HG02623 (cell line): ENCODE results near the gene PFN3.

Source experiments
- ATAC-seq: cut with Tn5 transposase; IDR thresholded peaks from one replicate; pipeline ENCODE4 v1.9.1; 2021; ENCODE audit warnings: moderate library complexity; ENCODE audit not compliant: unreplicated experiment

PFN3 gene

GRCh38 chr5:177399997-177400868 lies at the start of gene PFN3:
Gene PFN3 (minus strand): TSS chr5:177400661. CDS start chr5:177400576, 85 bp downstream.
- no peak for ATAC-seq

GRCh38 chr5:177449140-177450061 lies 48.9 kb upstream of the PFN3 start:
- no peak for ATAC-seq

GRCh38 chr5:177448244-177448950 lies 47.9 kb upstream of the PFN3 start:
- no peak for ATAC-seq

- ATAC-seq, result no peak
These were observed 47.3 kb upstream of the PFN3 start for GRCh38 chr5:177447611-177448243.

GRCh38 chr5:177447066-177447610 lies 46.7 kb upstream of the PFN3 start:
- ATAC-seq, result peak; percentile 17

GRCh38 chr5:177446200-177447065 lies 46.0 kb upstream of the PFN3 start, which contains the start of gene PRR7:
Gene PRR7 (plus strand): TSS chr5:177446814. CDS start chr5:177455068, 8,254 bp downstream.
- ATAC-seq, result peak; percentile 42

- no peak for ATAC-seq
These were observed 45.4 kb upstream of the PFN3 start for GRCh38 chr5:177445917-177446199.

GRCh38 chr5:177445052-177445916 lies 44.8 kb upstream of the PFN3 start:
- no peak for ATAC-seq

- no peak for ATAC-seq
These were observed 43.9 kb upstream of the PFN3 start for GRCh38 chr5:177444106-177445051.

- ATAC-seq, result no peak
These were observed 42.9 kb upstream of the PFN3 start for GRCh38 chr5:177443144-177443983.

- ATAC-seq, result no peak
These were observed 41.8 kb upstream of the PFN3 start for GRCh38 chr5:177442066-177442826.

GRCh38 chr5:177440990-177441780 lies 40.7 kb upstream of the PFN3 start:
- no peak for ATAC-seq

GRCh38 chr5:177440211-177440989 lies 39.9 kb upstream of the PFN3 start:
- ATAC-seq, result no peak

GRCh38 chr5:177439518-177440053 lies 39.1 kb upstream of the PFN3 start:
- ATAC-seq, result no peak
